HG03064 (cell line): ENCODE data around the gene ECE2.

Experiments used
- ATAC-seq: cut with Tn5 transposase; IDR thresholded peaks from one replicate; pipeline ENCODE4 v1.9.1; 2021; ENCODE audit warnings: low read depth; ENCODE audit not compliant: unreplicated experiment

The ECE2 gene

GRCh38 chr3:184239708-184240107, 36.1 kb upstream of the ECE2 start:
- ATAC-seq: no peak

GRCh38 chr3:184240384-184241140, 35.3 kb upstream of the ECE2 start:
- ATAC-seq: no peak

- no peak for ATAC-seq
These were observed 34.7 kb upstream of the ECE2 start for GRCh38 chr3:184241141-184241446.

GRCh38 chr3:184241447-184242296, 34.1 kb upstream of the ECE2 start:
- no peak for ATAC-seq

GRCh38 chr3:184242297-184242685, 33.5 kb upstream of the ECE2 start:
- no peak for ATAC-seq

- ATAC-seq: peak; percentile 56
These were observed 27.1 kb upstream of the ECE2 start, which contains the start of gene ALG3 for GRCh38 chr3:184248454-184249411. Gene ALG3 (minus strand): TSS chr3:184248962. CDS start chr3:184248940, 22 bp downstream.

- ATAC-seq: peak; percentile 89
These were observed 26.2 kb upstream of the ECE2 start, which contains the start of gene EEF1AKMT4 for GRCh38 chr3:184249412-184250166. Gene EEF1AKMT4 (plus strand): TSS chr3:184249672. CDS start chr3:184249695, 23 bp downstream.

GRCh38 chr3:184250167-184250828, 25.5 kb upstream of the ECE2 start:
- ATAC-seq: peak; percentile 59

GRCh38 chr3:184255291-184256039, 20.4 kb upstream of the ECE2 start:
- ATAC-seq: no peak

GRCh38 chr3:184257083-184257915, 18.5 kb upstream of the ECE2 start:
- no peak for ATAC-seq

- ATAC-seq: no peak
These were observed 16.9 kb upstream of the ECE2 start for GRCh38 chr3:184258926-184259325.

- no peak for ATAC-seq
These were observed 16.4 kb upstream of the ECE2 start for GRCh38 chr3:184259396-184259877.

- no peak for ATAC-seq
These were observed 15.7 kb upstream of the ECE2 start for GRCh38 chr3:184259878-184260723.

GRCh38 chr3:184260724-184261269, 15.0 kb upstream of the ECE2 start:
- ATAC-seq: no peak

GRCh38 chr3:184261270-184261853, 14.5 kb upstream of the ECE2 start, which contains the start of gene CAMK2N2:
Gene CAMK2N2 (minus strand): TSS chr3:184261553. CDS start chr3:184261285, 268 bp downstream.
- no peak for ATAC-seq
